Activated naive CD4-positive, alpha-beta T cell treated with anti-CD3 and anti-CD28 coated beads, Interleukin-2, amount 50 U/mL, for 24 hours (primary cell): ENCODE data around the gene TSGA10IP.

ENCODE experiments used
- H3K27ac Mint-ChIP-seq: one replicate; pipeline ENCODE4 v1.8.0; 2021; ENCODE audit warnings: mild to moderate bottlenecking, mixed read lengths
- H3K27me3 Mint-ChIP-seq: one replicate; pipeline ENCODE4 v1.8.0; 2021; ENCODE audit warnings: mixed read lengths
- H3K36me3 Mint-ChIP-seq: one replicate; pipeline ENCODE4 v1.8.0; 2021; ENCODE audit warnings: mixed read lengths
- H3K4me1 Mint-ChIP-seq: one replicate; pipeline ENCODE4 v1.8.0; 2021; ENCODE audit warnings: mixed read lengths
- H3K4me3 Mint-ChIP-seq: one replicate; pipeline ENCODE4 v1.8.0; 2021; ENCODE audit warnings: mild to moderate bottlenecking, mixed read lengths
- H3K9me3 Mint-ChIP-seq: one replicate; pipeline ENCODE4 v1.8.0; 2021; ENCODE audit warnings: mixed read lengths

Gene TSGA10IP

GRCh38 chr11:66001942-66002647, 56.8 kb downstream of the TSGA10IP start, which contains the start of the genes BANF1 and EIF1AD:
Gene BANF1 (plus strand): TSS chr11:66002503. CDS start chr11:66003251, 748 bp downstream.
Gene EIF1AD (minus strand): TSS chr11:66002157. CDS start chr11:66000389, 1,768 bp downstream.
- Mint-ChIP-seq H3K4me3 (peak within 1 kb of the TSS; percentile 100), H3K27ac (peak within 1 kb of the TSS; percentile 99), H3K36me3 (peaks cover 19% of the 10 kb centered on the region), H3K4me1 (peaks cover 37% of the 10 kb centered on the region), H3K9me3 (no peaks in the 10 kb centered on the region), H3K27me3 (no peaks in the 10 kb centered on the region)

DNA sequence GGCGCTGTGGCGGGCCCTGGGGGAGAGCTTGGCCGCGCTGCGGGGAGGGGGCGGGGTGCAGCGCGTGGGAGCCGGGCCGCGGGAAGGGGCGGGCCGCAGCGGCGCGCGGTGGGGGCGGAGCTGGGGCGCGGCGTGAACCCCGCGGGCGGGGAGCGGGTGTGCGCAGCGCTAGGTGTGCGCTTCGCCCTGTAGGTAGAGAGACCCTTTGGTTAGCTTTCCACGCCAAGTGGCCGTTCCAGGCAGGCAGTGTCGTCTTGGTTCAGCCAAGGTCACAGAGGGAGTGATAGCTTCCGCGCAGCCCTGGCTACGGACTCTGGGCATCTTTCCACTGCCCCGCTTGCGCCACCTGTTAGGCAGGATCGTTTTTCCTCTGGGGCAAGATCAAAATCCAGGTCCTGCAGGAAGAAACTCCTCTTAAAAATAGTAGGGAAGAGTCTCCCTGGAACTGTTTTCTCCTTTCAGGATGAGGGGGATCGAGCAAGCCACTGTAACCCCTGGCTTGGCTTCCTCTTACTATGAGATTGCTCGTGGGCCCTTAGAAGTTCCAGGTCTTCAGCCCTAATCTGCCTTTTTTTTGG, 57.5 kb downstream of the TSGA10IP start:
- H3K27me3 Mint-ChIP-seq, result no peaks in the 10 kb centered on the region
- peaks cover 34% of the 10 kb centered on the region for H3K4me1 Mint-ChIP-seq
- peaks cover 14% of the 10 kb centered on the region for H3K36me3 Mint-ChIP-seq
- no peaks in the 10 kb centered on the region for H3K9me3 Mint-ChIP-seq
- peak overlapping the region; percentile 100 for H3K4me3 Mint-ChIP-seq
- H3K27ac Mint-ChIP-seq, result peak overlapping the region; percentile 99

GRCh38 chr11:66003291-66003690, 58.0 kb downstream of the TSGA10IP start:
- no peaks in the 10 kb centered on the region for H3K9me3 Mint-ChIP-seq
- H3K4me1 Mint-ChIP-seq, result peaks cover 34% of the 10 kb centered on the region
- peak overlapping the region; percentile 100 for H3K4me3 Mint-ChIP-seq
- no peaks in the 10 kb centered on the region for H3K27me3 Mint-ChIP-seq
- peak overlapping the region; percentile 84 for H3K27ac Mint-ChIP-seq
- H3K36me3 Mint-ChIP-seq, result peaks cover 12% of the 10 kb centered on the region

DNA sequence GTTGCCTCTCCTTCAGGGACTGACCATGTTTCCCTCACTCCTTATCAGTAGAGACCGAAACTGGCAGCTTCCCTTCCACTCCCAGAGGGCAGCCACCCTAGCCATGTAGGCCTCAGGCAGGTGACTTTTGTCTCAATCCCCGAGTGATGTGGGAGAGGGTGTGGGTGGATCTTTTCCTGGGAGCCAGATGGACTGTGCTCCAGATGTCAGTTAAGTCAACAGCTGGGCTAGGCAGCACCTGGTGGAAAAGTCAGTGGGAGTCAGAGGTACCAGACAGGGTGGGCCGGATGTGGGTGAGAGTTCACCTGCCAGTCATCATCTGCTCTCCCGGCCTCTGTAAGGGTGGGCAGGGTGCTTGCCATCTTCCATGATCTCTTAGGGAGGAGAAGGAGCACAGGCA, 58.9 kb downstream of the TSGA10IP start:
- H3K4me1 Mint-ChIP-seq, result peaks cover 33% of the 10 kb centered on the region
- H3K36me3 Mint-ChIP-seq, result peaks cover 11% of the 10 kb centered on the region
- no peaks in the 10 kb centered on the region for H3K9me3 Mint-ChIP-seq
- H3K27me3 Mint-ChIP-seq, result no peaks in the 10 kb centered on the region
- peak overlapping the region; percentile 41 for H3K27ac Mint-ChIP-seq
- peak overlapping the region; percentile 51 for H3K4me3 Mint-ChIP-seq

- Mint-ChIP-seq H3K4me1 (peaks cover 16% of the 10 kb centered on the region), H3K4me3 (no peak overlapping the region), H3K9me3 (no peaks in the 10 kb centered on the region), H3K27ac (no peak overlapping the region), H3K36me3 (peaks cover 7% of the 10 kb centered on the region), H3K27me3 (peaks cover 1% of the 10 kb centered on the region)
Observed at GRCh38 chr11:66006134-66006890, 61.0 kb downstream of the TSGA10IP start.

DNA sequence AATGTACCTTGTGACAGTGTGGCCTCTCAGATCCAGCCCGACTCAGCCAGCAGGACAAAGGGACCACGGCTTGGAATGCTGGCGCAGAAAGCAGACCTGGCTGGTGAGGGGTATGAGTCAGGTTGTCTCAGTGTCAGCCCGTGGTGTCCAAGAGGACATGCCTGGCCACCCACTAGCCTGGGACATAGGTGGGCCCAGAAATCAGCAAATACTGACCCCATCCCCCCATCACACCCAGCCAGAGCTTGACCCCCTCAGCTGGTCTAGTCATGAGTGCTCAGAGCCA, 61.6 kb downstream of the TSGA10IP start:
- H3K27ac Mint-ChIP-seq, result no peak overlapping the region
- H3K9me3 Mint-ChIP-seq, result no peaks in the 10 kb centered on the region
- H3K4me1 Mint-ChIP-seq, result peaks cover 11% of the 10 kb centered on the region
- peaks cover 1% of the 10 kb centered on the region for H3K27me3 Mint-ChIP-seq
- H3K4me3 Mint-ChIP-seq, result no peak overlapping the region
- peaks cover 6% of the 10 kb centered on the region for H3K36me3 Mint-ChIP-seq

GRCh38 chr11:66007201-66007634, 61.9 kb downstream of the TSGA10IP start:
- H3K27me3 Mint-ChIP-seq, result peaks cover 1% of the 10 kb centered on the region
- peaks cover 10% of the 10 kb centered on the region for H3K4me1 Mint-ChIP-seq
- no peak overlapping the region for H3K27ac Mint-ChIP-seq
- H3K36me3 Mint-ChIP-seq, result peaks cover 2% of the 10 kb centered on the region
- no peak overlapping the region for H3K4me3 Mint-ChIP-seq
- H3K9me3 Mint-ChIP-seq, result no peaks in the 10 kb centered on the region

- Mint-ChIP-seq H3K4me1 (peaks cover 5% of the 10 kb centered on the region), H3K4me3 (no peak overlapping the region), H3K36me3 (no peaks in the 10 kb centered on the region), H3K9me3 (no peaks in the 10 kb centered on the region), H3K27ac (no peak overlapping the region), H3K27me3 (peaks cover 1% of the 10 kb centered on the region)
Observed at GRCh38 chr11:66008095-66008467, 62.8 kb downstream of the TSGA10IP start.

GRCh38 chr11:66008468-66009101, 63.3 kb downstream of the TSGA10IP start:
- Mint-ChIP-seq H3K36me3 (no peaks in the 10 kb centered on the region), H3K27me3 (peaks cover 1% of the 10 kb centered on the region), H3K27ac (no peak overlapping the region), H3K9me3 (no peaks in the 10 kb centered on the region), H3K4me1 (peaks cover under 1% of the 10 kb centered on the region), H3K4me3 (no peak overlapping the region)
